ENCODE results near the gene UBASH3B. TPM values are rescaled to one million over a fixed set of nuclear protein-coding genes. Genes with fewer than 3 reads are reported as not detected.

UBASH3B gene
- total RNA-seq, 1 experiment from 2014 or later, result 10.3 TPM

DNA sequence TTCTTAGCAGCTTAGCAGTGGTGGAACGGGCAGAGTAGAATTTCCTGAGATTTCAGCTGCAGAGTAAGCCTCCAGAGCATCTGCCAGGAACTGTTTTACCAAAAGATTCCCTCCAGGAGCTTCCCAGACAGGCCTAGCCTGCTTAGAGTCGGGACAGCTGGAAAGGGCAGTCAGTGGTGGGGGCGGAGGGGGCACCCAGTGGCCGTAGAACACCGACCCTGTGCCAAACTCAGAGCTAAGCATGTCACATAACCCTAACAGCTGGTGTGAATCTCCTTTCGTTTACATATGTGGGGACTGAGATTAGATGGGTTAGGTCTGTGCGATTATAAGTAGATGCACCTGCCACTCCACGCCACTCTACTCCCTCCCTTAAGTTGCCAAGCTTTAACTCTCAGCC is 102.8 kb downstream of the UBASH3B start:
- POLR2A ChIA-PET, result no interaction called here
- Mint-ChIP-seq H3K4me1 (ENCODE audit: insufficient read depth, unreplicated experiment) (peaks cover 5% of the 10 kb centered on the region), H3K27me3 (ENCODE audit: insufficient read depth, unreplicated experiment) (no peaks in the 10 kb centered on the region), H3K36me3 (ENCODE audit: insufficient read depth, unreplicated experiment) (no peaks in the 10 kb centered on the region), H3K4me3 (ENCODE audit: unreplicated experiment) (no peak overlapping the region), H3K27ac (ENCODE audit: low read depth, unreplicated experiment) (peak overlapping the region; percentile 31), H3K9me3 (ENCODE audit: unreplicated experiment) (no peaks in the 10 kb centered on the region)
- no peak for TF ChIP-seq CTCF (IDR thresholded peaks at IDR 0.05; ENCODE audit: unreplicated experiment)
- CTCF ChIA-PET, result interaction anchor here (0.6 to 1.4 kb wide), 5 partner anchors 11 to 130 kb away, joined by 3 read pairs; no protein-coding TSS in a partner anchor
- intact Hi-C loops (cut with micrococcal nuclease), result no loop called here
- DNase-seq (ENCODE audit: unreplicated experiment), result no peak
- BruUV-seq (replicated peaks), result no TSS peak

- peak; percentile 51 for DNase-seq (ENCODE audit: unreplicated experiment)
- TF ChIP-seq CTCF (IDR thresholded peaks at IDR 0.05; ENCODE audit: unreplicated experiment), result no peak
- Mint-ChIP-seq H3K4me3 (ENCODE audit: unreplicated experiment) (no peak overlapping the region), H3K27ac (ENCODE audit: low read depth, unreplicated experiment) (peak overlapping the region; percentile 31), H3K4me1 (ENCODE audit: insufficient read depth, unreplicated experiment) (peaks cover 5% of the 10 kb centered on the region), H3K9me3 (ENCODE audit: unreplicated experiment) (no peaks in the 10 kb centered on the region), H3K27me3 (ENCODE audit: insufficient read depth, unreplicated experiment) (no peaks in the 10 kb centered on the region), H3K36me3 (ENCODE audit: insufficient read depth, unreplicated experiment) (no peaks in the 10 kb centered on the region)
- intact Hi-C loops (cut with micrococcal nuclease), result no loop called here
- no TSS peak for BruUV-seq (replicated peaks)
- ChIA-PET POLR2A (no interaction called here), CTCF (interaction anchor here (0.8 to 1.4 kb wide), 4 partner anchors 10 to 24 kb away, joined by 3 to 9 read pairs (median 3); no protein-coding TSS in a partner anchor)
These were observed 103.5 kb downstream of the UBASH3B start for GRCh38 chr11:122758974-122759373.

DNA sequence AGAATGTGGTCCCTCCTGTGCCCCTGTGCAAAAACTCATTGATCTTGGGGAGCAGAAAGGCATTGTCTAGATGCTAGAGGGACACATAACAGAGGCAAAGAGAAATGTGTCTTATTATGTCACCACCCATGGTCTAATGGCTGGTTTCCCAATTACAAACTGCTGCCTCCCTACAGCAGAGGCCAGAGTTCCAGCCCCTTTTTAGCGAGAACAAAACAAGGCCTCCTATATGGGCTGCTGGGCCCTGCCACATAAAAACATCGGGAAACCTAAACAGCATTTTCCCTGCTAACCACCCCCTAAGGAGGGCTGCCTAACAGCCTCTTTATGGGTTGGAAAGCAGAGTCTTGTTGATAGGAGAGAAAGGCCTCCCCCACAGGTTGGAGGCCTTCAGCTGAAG is 107.6 kb downstream of the UBASH3B start:
- intact Hi-C loops (cut with micrococcal nuclease), result no loop called here
- no peaks in the 10 kb centered on the region for H3K9me3 Mint-ChIP-seq (ENCODE audit: unreplicated experiment)
- peaks cover 5% of the 10 kb centered on the region for H3K4me1 Mint-ChIP-seq (ENCODE audit: insufficient read depth, unreplicated experiment)
- POLR2A ChIA-PET, result no interaction called here
- CTCF ChIA-PET, result no interaction called here
- TF ChIP-seq CTCF (IDR thresholded peaks at IDR 0.05; ENCODE audit: unreplicated experiment), result no peak
- no peaks in the 10 kb centered on the region for H3K27me3 Mint-ChIP-seq (ENCODE audit: insufficient read depth, unreplicated experiment)
- BruUV-seq (replicated peaks), result no TSS peak
- no peak overlapping the region for H3K4me3 Mint-ChIP-seq (ENCODE audit: unreplicated experiment)
- no peaks in the 10 kb centered on the region for H3K36me3 Mint-ChIP-seq (ENCODE audit: insufficient read depth, unreplicated experiment)
- no peak overlapping the region for H3K27ac Mint-ChIP-seq (ENCODE audit: low read depth, unreplicated experiment)
- no peak for DNase-seq (ENCODE audit: unreplicated experiment)

GRCh38 chr11:122764371-122765090 is 109.0 kb downstream of the UBASH3B start:
- H3K9me3 Mint-ChIP-seq (ENCODE audit: unreplicated experiment), result no peaks in the 10 kb centered on the region
- POLR2A ChIA-PET, result interaction anchor here (0.7 kb wide), 2 partner anchors 15 to 136 kb away, joined by 3 to 5 read pairs; no protein-coding TSS in a partner anchor
- intact Hi-C loops (cut with micrococcal nuclease), result no loop called here
- no TSS peak for BruUV-seq (replicated peaks)
- TF ChIP-seq CTCF (IDR thresholded peaks at IDR 0.05; ENCODE audit: unreplicated experiment), result no peak
- no peak for DNase-seq (ENCODE audit: unreplicated experiment)
- peaks cover 6% of the 10 kb centered on the region for H3K4me1 Mint-ChIP-seq (ENCODE audit: insufficient read depth, unreplicated experiment)
- H3K4me3 Mint-ChIP-seq (ENCODE audit: unreplicated experiment), result no peak overlapping the region
- no peaks in the 10 kb centered on the region for H3K27me3 Mint-ChIP-seq (ENCODE audit: insufficient read depth, unreplicated experiment)
- H3K36me3 Mint-ChIP-seq (ENCODE audit: insufficient read depth, unreplicated experiment), result no peaks in the 10 kb centered on the region
- CTCF ChIA-PET, result interaction anchor here (0.6 to 1.5 kb wide), 3 partner anchors 17 to 184 kb away, joined by 3 read pairs; no protein-coding TSS in a partner anchor
- no peak overlapping the region for H3K27ac Mint-ChIP-seq (ENCODE audit: low read depth, unreplicated experiment)
